ENCODE data around the gene ARHGAP20.

ARHGAP20 gene

GRCh38 chr11:110711776-110712658 is at the start of gene ARHGAP20:
TSS of gene ARHGAP20 (minus strand) at chr11:110712437. CDS start at chr11:110712231, 206 bp downstream.
- DNase-seq: peak; percentile 40 to 50

- no peak for DNase-seq
Observed at GRCh38 chr11:110761991-110762390, 49.8 kb upstream of the ARHGAP20 start.

GRCh38 chr11:110761131-110761530 is 48.9 kb upstream of the ARHGAP20 start:
- DNase-seq: no peak

GRCh38 chr11:110759972-110760381 is 47.7 kb upstream of the ARHGAP20 start:
- no peak for DNase-seq

- DNase-seq: no peak
Observed at GRCh38 chr11:110757962-110758755, 45.9 kb upstream of the ARHGAP20 start.

GRCh38 chr11:110757066-110757465 is 44.8 kb upstream of the ARHGAP20 start:
- DNase-seq: no peak

- no peak for DNase-seq
Observed at GRCh38 chr11:110755941-110756340, 43.7 kb upstream of the ARHGAP20 start.

GRCh38 chr11:110752890-110753289 is 40.7 kb upstream of the ARHGAP20 start:
- no peak for DNase-seq

GRCh38 chr11:110750100-110750499 is 37.9 kb upstream of the ARHGAP20 start:
- DNase-seq: no peak

- DNase-seq: no peak
Observed at GRCh38 chr11:110747531-110747930, 35.3 kb upstream of the ARHGAP20 start.

- no peak for DNase-seq
Observed at GRCh38 chr11:110738641-110739040, 26.4 kb upstream of the ARHGAP20 start.

GRCh38 chr11:110737593-110737992 is 25.4 kb upstream of the ARHGAP20 start:
- DNase-seq: no peak

GRCh38 chr11:110736171-110736553 is 23.9 kb upstream of the ARHGAP20 start:
- DNase-seq: no peak

- DNase-seq: no peak
Observed at GRCh38 chr11:110735455-110736170, 23.4 kb upstream of the ARHGAP20 start.

- DNase-seq: no peak
Observed at GRCh38 chr11:110734790-110735189, 22.6 kb upstream of the ARHGAP20 start.

- DNase-seq: no peak
Observed at GRCh38 chr11:110730773-110731172, 18.5 kb upstream of the ARHGAP20 start.

GRCh38 chr11:110728883-110729282 is 16.6 kb upstream of the ARHGAP20 start:
- DNase-seq: no peak

GRCh38 chr11:110728476-110728875 is 16.2 kb upstream of the ARHGAP20 start:
- DNase-seq: no peak

- DNase-seq: no peak
Observed at GRCh38 chr11:110724358-110724757, 12.1 kb upstream of the ARHGAP20 start.

GRCh38 chr11:110720431-110721275 is 8.4 kb upstream of the ARHGAP20 start:
- no peak for DNase-seq

- DNase-seq: no peak
Observed at GRCh38 chr11:110716361-110716760, 4.1 kb upstream of the ARHGAP20 start.

- no peak for DNase-seq
Observed at GRCh38 chr11:110715541-110715940, 3.3 kb upstream of the ARHGAP20 start.

Data from stimulated activated CD4-positive, alpha-beta T cell treated with anti-CD3 and anti-CD28 coated beads, Interleukin-4, amount 100 ng/mL, for 4 hours (primary cell).